HEK293 (cell line): ENCODE data around the gene NAV2.

Experiments
- CTCF ChIA-PET: fragments of 350-600 bp; formaldehyde crosslinking; extraction: SDS; loops from one replicate; lab custom pipeline; 2021; ENCODE audit warnings: antibody characterized with exemption; lab: Yijun Ruan, JAX
- POLR2A ChIA-PET: fragments of 300-600 bp; formaldehyde crosslinking; extraction: SDS; loops from one replicate; lab custom pipeline; 2020; ENCODE audit warnings: antibody characterized with exemption, inconsistent platforms; lab: Yijun Ruan, JAX
- H3K27ac ChIP-seq: fragments of 200-500 bp; sonication (Bioruptor generic); 2 replicates; pipeline ENCODE4 v1.5.1; 2014; ENCODE audit warnings: low read depth, low read length, control low read depth, inconsistent platforms; ENCODE audit errors: extremely low read depth
- H3K36me3 ChIP-seq, 2 experiments: fragments of 200-500 bp in 1 of 2; sonication (Bioruptor generic) in 1 of 2; 1 replicate in 1 of 2; 2 replicates in 1 of 2; pipeline ENCODE4 v1.5.1; 2014 to 2017; ENCODE audit warnings: inconsistent platforms in 2 of 2, low read length in 2 of 2; ENCODE audit not compliant: control insufficient read depth in 2 of 2, insufficient read depth in 1 of 2
- H3K4me1 ChIP-seq: fragments of 200-500 bp; sonication (Bioruptor generic); 2 replicates; pipeline ENCODE4 v1.5.1; 2014; ENCODE audit warnings: mild to moderate bottlenecking, low read length, inconsistent platforms; ENCODE audit not compliant: control insufficient read depth, insufficient read depth
- H3K4me3 ChIP-seq: 2 replicates; pipeline ENCODE4 v1.5.1; 2011; ENCODE audit warnings: low read depth, mild to moderate bottlenecking, control low read depth, low read length, moderate library complexity
- H3K9me3 ChIP-seq: fragments of 200-500 bp; sonication (Bioruptor generic); 2 replicates; pipeline ENCODE4 v1.5.1; 2014; ENCODE audit warnings: low read depth, low read length, inconsistent platforms; ENCODE audit not compliant: control insufficient read depth, insufficient read depth
- EGR2 ChIP-seq: fragments of 450-650 bp; formaldehyde crosslinking; IDR thresholded peaks from 2 replicates; pipeline ENCODE4 v1.5.1; 2016; ENCODE audit warnings: low read depth, missing biosample characterization, missing genetic modification characterization
- IKZF3 ChIP-seq: fragments of 450-650 bp; IDR thresholded peaks from 2 replicates; pipeline ENCODE4 v1.5.0; 2018; ENCODE audit warnings: missing biosample characterization, mild to moderate bottlenecking, missing genetic modification characterization, moderate library complexity
- KLF1 ChIP-seq: fragments of 450-650 bp; formaldehyde crosslinking; IDR thresholded peaks from 2 replicates; pipeline ENCODE4 v1.5.1; 2016; ENCODE audit warnings: missing biosample characterization, missing genetic modification characterization
- KLF7 ChIP-seq: fragments of 450-650 bp; formaldehyde crosslinking; IDR thresholded peaks from 2 replicates; pipeline ENCODE4 v1.5.1; 2016; ENCODE audit warnings: missing biosample characterization, missing genetic modification characterization, borderline replicate concordance
- KLF9 ChIP-seq: fragments of 450-650 bp; formaldehyde crosslinking; IDR thresholded peaks from 2 replicates; pipeline ENCODE4 v1.5.1; 2016; ENCODE audit warnings: missing biosample characterization, missing genetic modification characterization, low read depth
- OSR2 ChIP-seq: fragments of 450-650 bp; formaldehyde crosslinking; IDR thresholded peaks from 2 replicates; pipeline ENCODE4 v1.5.1; 2016; ENCODE audit warnings: missing biosample characterization, missing genetic modification characterization
- REST ChIP-seq: fragments of 450-650 bp; formaldehyde crosslinking; IDR thresholded peaks from 2 replicates; pipeline ENCODE4 v1.5.1; 2016; ENCODE audit warnings: missing biosample characterization, missing genetic modification characterization
- TCF7L2 ChIP-seq: IDR thresholded peaks from 2 replicates; pipeline ENCODE4 v1.6.1; 2011; ENCODE audit warnings: low read depth, mild to moderate bottlenecking, inconsistent platforms, low read length, moderate library complexity, borderline replicate concordance
- ZFP3 ChIP-seq: fragments of 450-650 bp; formaldehyde crosslinking; IDR thresholded peaks from 2 replicates; pipeline ENCODE4 v1.5.1; 2016; ENCODE audit warnings: low read depth, missing biosample characterization, missing genetic modification characterization
- ZNF121 ChIP-seq: fragments of 450-650 bp; formaldehyde crosslinking; IDR thresholded peaks from 2 replicates; pipeline ENCODE4 v1.5.1; 2016; ENCODE audit warnings: missing biosample characterization, missing genetic modification characterization
- ZNF138 ChIP-seq: fragments of 450-650 bp; formaldehyde crosslinking; IDR thresholded peaks from 2 replicates; pipeline ENCODE4 v1.5.1; 2016; ENCODE audit warnings: missing biosample characterization, missing genetic modification characterization, borderline replicate concordance
- ZNF146 ChIP-seq: fragments of 450-650 bp; formaldehyde crosslinking; IDR thresholded peaks from 2 replicates; pipeline ENCODE4 v1.5.1; 2016; ENCODE audit warnings: missing biosample characterization, missing genetic modification characterization
- ZNF157 ChIP-seq: fragments of 450-650 bp; formaldehyde crosslinking; IDR thresholded peaks from 2 replicates; pipeline ENCODE4 v1.5.1; 2016; ENCODE audit warnings: missing biosample characterization, missing genetic modification characterization
- ZNF211 ChIP-seq: fragments of 450-650 bp; formaldehyde crosslinking; IDR thresholded peaks from 2 replicates; pipeline ENCODE4 v1.5.1; 2016; ENCODE audit warnings: low read depth, missing biosample characterization, missing genetic modification characterization
- ZNF221 ChIP-seq: fragments of 450-650 bp; formaldehyde crosslinking; IDR thresholded peaks from 2 replicates; pipeline ENCODE4 v1.5.1; 2017; ENCODE audit warnings: missing biosample characterization, missing genetic modification characterization, borderline replicate concordance
- ZNF366 ChIP-seq: fragments of 450-650 bp; formaldehyde crosslinking; conservative IDR thresholded peaks from 2 replicates; pipeline ENCODE4 v1.5.1; 2016; ENCODE audit warnings: missing biosample characterization, missing genetic modification characterization
- ZNF416 ChIP-seq: fragments of 450-650 bp; formaldehyde crosslinking; IDR thresholded peaks from 2 replicates; pipeline ENCODE4 v1.5.1; 2016; ENCODE audit warnings: missing biosample characterization, missing genetic modification characterization
- ZNF529 ChIP-seq: fragments of 450-650 bp; formaldehyde crosslinking; IDR thresholded peaks from 2 replicates; pipeline ENCODE4 v1.5.1; 2017; ENCODE audit warnings: missing genetic modification characterization, missing biosample characterization; ENCODE audit not compliant: insufficient replicate concordance
- ZNF654 ChIP-seq: fragments of 450-650 bp; formaldehyde crosslinking; IDR thresholded peaks from 2 replicates; pipeline ENCODE4 v1.5.1; 2016; ENCODE audit warnings: low read depth, missing biosample characterization, missing genetic modification characterization
- ZNF670 ChIP-seq: fragments of 450-650 bp; formaldehyde crosslinking; IDR thresholded peaks from 2 replicates; pipeline ENCODE4 v1.5.1; 2016; ENCODE audit warnings: missing biosample characterization, missing genetic modification characterization, low read depth
- ZNF776 ChIP-seq: fragments of 450-650 bp; formaldehyde crosslinking; IDR thresholded peaks from 2 replicates; pipeline ENCODE4 v1.5.0; 2017; ENCODE audit warnings: missing biosample characterization, missing genetic modification characterization, borderline replicate concordance
- ZSCAN4 ChIP-seq: fragments of 450-650 bp; formaldehyde crosslinking; IDR thresholded peaks from 2 replicates; pipeline ENCODE4 v1.5.1; 2017; ENCODE audit warnings: missing biosample characterization, missing genetic modification characterization
- TF ChIP-seq, protein P1 (sequence below): fragments of 450-650 bp; formaldehyde crosslinking; IDR thresholded peaks from 2 replicates; pipeline ENCODE4 v1.5.1; 2016; ENCODE audit warnings: missing biosample characterization, missing genetic modification characterization
- TF ChIP-seq, protein P2 (sequence below): fragments of 450-650 bp; formaldehyde crosslinking; optimal IDR thresholded peaks from 2 replicates; pipeline ENCODE3; 2016; ENCODE audit warnings: missing biosample characterization, mild to moderate bottlenecking, missing genetic modification characterization

Gene NAV2

GRCh38 chr11:19905280-19905853 lies 192.7 kb downstream of the NAV2 start:
- TF ChIP-seq ZFP3 (tag by site-specific recombination), result no peak
- TF ChIP-seq ZNF366 (tag by site-specific recombination), result no peak
- TF ChIP-seq ZNF654, result peak; percentile 56
- peak; percentile 19; the same call in 1 of the 2 replicates for TF ChIP-seq IKZF3 (tag by site-specific recombination)
- TF ChIP-seq, all 188 proteins: peak for 2
- no peaks in the 10 kb centered on the region for H3K4me1 ChIP-seq
- POLR2A ChIA-PET, result no interaction called here
- CTCF ChIA-PET, result interaction anchor here (0.8 to 3.1 kb wide), 25 partner anchors 10 to 835 kb away, joined by 3 to 22 read pairs (median 4); no protein-coding TSS in a partner anchor
- no peak overlapping the region for H3K4me3 ChIP-seq
- H3K27ac ChIP-seq, result no peak overlapping the region
- no peaks in the 10 kb centered on the region for H3K9me3 ChIP-seq
- H3K36me3 ChIP-seq, result no peaks in the 10 kb centered on the region

DNA sequence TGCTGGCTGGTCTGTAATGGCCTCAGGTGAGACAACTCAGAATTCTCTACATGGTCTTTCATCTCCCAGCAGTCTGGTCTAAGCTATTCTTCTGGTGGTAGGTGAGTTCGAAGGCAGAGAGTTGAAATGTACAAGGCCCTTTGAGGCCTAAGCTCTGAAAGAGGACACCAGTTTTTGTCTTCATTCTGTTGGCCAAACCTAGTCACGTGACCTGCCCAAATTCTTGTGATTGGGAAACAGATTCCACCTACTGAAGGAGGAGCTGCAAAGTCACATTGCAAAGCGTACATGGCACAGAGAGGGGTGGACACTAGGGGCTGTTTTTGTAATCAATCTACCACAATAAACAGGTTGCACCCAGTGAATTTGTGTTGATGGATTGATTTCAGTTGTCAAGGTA lies 193.5 kb downstream of the NAV2 start:
- ChIA-PET POLR2A (no interaction called here), CTCF (interaction anchor here (0.9 to 3.1 kb wide), 17 partner anchors 16 to 835 kb away, joined by 3 to 16 read pairs (median 5); no protein-coding TSS in a partner anchor)
- TF ChIP-seq ZNF776 (no peak), ZNF670 (tag by site-specific recombination) (no peak), KLF1 (tag by site-specific recombination) (no peak), KLF9 (tag by site-specific recombination) (no peak), EGR2 (tag by site-specific recombination) (no peak), ZNF157 (tag by site-specific recombination) (no peak), ZNF529 (tag by site-specific recombination) (no peak), OSR2 (tag by site-specific recombination) (no peak), TCF7L2 (no peak), ZNF138 (no peak)
- no peaks in the 10 kb centered on the region for H3K36me3 ChIP-seq
- H3K4me3 ChIP-seq, result no peak overlapping the region
- H3K27ac ChIP-seq, result no peak overlapping the region
- H3K9me3 ChIP-seq, result no peaks in the 10 kb centered on the region
- no peaks in the 10 kb centered on the region for H3K4me1 ChIP-seq

GRCh38 chr11:19907008-19907579 lies 194.5 kb downstream of the NAV2 start:
- Histone ChIP-seq H3K27ac (no peak overlapping the region), H3K4me1 (no peaks in the 10 kb centered on the region), H3K9me3 (no peaks in the 10 kb centered on the region), H3K36me3 (no peaks in the 10 kb centered on the region), H3K4me3 (no peak overlapping the region)
- POLR2A ChIA-PET, result no interaction called here
- CTCF ChIA-PET, result interaction anchor here (0.6 to 3.1 kb wide), 11 partner anchors 29 to 836 kb away, joined by 3 to 16 read pairs (median 6); no protein-coding TSS in a partner anchor
- TF ChIP-seq KLF7 (tag by site-specific recombination) (no peak), REST (tag by site-specific recombination) (no peak), ZNF416 (tag by site-specific recombination) (no peak), EGR2 (tag by site-specific recombination) (no peak), ZNF146 (tag by site-specific recombination) (no peak), ZNF121 (tag by site-specific recombination) (no peak), ZNF211 (tag by site-specific recombination) (no peak), ZSCAN4 (tag by site-specific recombination) (no peak), ZNF366 (tag by site-specific recombination) (no peak), ZNF221 (tag by site-specific recombination) (no peak)
- TF ChIP-seq, protein P1, sequence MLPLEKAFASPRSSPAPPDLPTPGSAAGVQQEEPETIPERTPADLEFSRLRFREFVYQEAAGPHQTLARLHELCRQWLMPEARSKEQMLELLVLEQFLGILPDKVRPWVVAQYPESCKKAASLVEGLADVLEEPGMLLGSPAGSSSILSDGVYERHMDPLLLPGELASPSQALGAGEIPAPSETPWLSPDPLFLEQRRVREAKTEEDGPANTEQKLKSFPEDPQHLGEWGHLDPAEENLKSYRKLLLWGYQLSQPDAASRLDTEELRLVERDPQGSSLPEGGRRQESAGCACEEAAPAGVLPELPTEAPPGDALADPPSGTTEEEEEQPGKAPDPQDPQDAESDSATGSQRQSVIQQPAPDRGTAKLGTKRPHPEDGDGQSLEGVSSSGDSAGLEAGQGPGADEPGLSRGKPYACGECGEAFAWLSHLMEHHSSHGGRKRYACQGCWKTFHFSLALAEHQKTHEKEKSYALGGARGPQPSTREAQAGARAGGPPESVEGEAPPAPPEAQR (tag by site-specific recombination), result no peak
- TF ChIP-seq, protein P2, sequence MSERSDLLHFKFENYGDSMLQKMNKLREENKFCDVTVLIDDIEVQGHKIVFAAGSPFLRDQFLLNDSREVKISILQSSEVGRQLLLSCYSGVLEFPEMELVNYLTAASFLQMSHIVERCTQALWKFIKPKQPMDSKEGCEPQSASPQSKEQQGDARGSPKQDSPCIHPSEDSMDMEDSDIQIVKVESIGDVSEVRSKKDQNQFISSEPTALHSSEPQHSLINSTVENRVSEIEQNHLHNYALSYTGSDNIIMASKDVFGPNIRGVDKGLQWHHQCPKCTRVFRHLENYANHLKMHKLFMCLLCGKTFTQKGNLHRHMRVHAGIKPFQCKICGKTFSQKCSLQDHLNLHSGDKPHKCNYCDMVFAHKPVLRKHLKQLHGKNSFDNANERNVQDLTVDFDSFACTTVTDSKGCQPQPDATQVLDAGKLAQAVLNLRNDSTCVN (tag by site-specific recombination), result no peak
